Right atrium auricular region (tissue), 2 donors: ENCODE measurements around the gene KIRREL3. TPM values are rescaled to one million over a fixed set of nuclear protein-coding genes. Genes with fewer than 3 reads are reported as not detected.
A peak's percentile ranks its signal among the peaks of the same experiment; 100 is the strongest.

Source experiments
- DNase-seq: peaks from one replicate; pipeline ENCODE4 v3.0.0-alpha.2; 2019; ENCODE audit warnings: low spot score
- H3K27ac ChIP-seq, 2 donors: fragments of 200-600 bp; sonication (generic); 1 replicate in 1 of 2; 2 replicates in 1 of 2; pipeline ENCODE4 v1.5.1; 2016 to 2019
- H3K27me3 ChIP-seq, 2 donors: fragments of 200-600 bp; sonication (generic); one replicate each; pipeline versions ENCODE4 v1.5.1 to v1.6.0; 2017 to 2019
- H3K36me3 ChIP-seq: fragments of 200-600 bp; sonication (generic); one replicate; pipeline ENCODE4 v1.5.1; 2016
- H3K4me1 ChIP-seq, 2 donors: fragments of 200-600 bp; sonication (generic); one replicate each; pipeline versions ENCODE4 v1.5.1 to v1.6.0; 2017 to 2019
- H3K4me3 ChIP-seq, 2 donors: fragments of 200-600 bp; sonication (generic); 1 replicate in 1 of 2; 2 replicates in 1 of 2; pipeline ENCODE4 v1.5.1; 2017 to 2019; ENCODE audit warnings: mild to moderate bottlenecking in 1 of 2, moderate library complexity in 1 of 2
- H3K9me3 ChIP-seq, 2 donors: fragments of 200-600 bp; sonication (generic); one replicate each; pipeline ENCODE4 v1.5.1; 2019
- total RNA-seq, 2 donors: library from RNA; depleted of rRNA; stranded (reverse); fragments of >200 nt; gene quantifications; one replicate each; pipeline ENCODE4 v1.1.0, GENCODE V29; 2016
- TF ChIP-seq, protein P1 (sequence below), 2 donors: fragments of 200-600 bp; sonication (generic); IDR thresholded peaks; one replicate each; pipeline ENCODE4 v1.5.1; 2019; ENCODE audit warnings: antibody characterized with exemption in 2 of 2

Gene KIRREL3
- total RNA-seq, 2 donors from 2014 or later: 0.51 to 0.74 TPM

DNA sequence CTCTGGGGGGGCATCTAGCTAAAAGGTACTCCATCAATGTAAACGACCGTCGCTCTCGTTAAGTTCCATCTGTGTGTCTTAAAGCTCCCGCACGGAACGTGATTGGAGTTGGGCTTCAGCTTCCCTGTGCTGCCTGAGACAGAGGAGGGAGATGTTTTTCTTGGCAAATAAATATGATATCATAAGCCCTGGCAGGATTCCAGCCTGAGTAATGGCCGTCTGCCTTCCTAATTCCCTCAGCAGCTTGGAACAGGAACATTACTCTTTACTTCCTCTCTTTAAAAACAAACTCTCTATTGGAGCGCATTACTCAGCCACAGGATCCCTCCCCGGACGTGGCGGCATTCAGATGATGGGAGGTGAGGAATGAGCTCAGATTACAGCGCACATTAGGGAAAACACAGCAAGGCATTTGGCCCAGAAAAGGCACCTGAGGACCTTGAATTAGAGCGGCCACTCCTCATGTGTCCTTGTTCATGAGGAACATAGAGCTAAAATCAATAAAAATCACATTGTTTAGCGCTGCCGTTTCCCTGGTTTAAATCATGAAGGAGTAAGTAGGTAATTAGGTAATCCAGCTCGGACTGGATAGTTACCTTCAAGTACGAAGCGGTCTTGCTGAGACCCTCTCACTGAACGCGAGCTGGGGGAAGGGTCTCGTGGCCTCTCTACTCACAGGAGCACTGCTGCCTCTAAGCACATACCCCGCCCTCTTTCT lies 414.6 kb downstream of the KIRREL3 start:
- peak; percentile 86 for DNase-seq
- Histone ChIP-seq H3K27ac (peak overlapping the region; percentile 38 to 55), H3K4me3 (peak overlapping the region in 1 of 2 donors; percentile 13), H3K4me1 (peaks cover 0 to 11% of the 10 kb centered on the region in 2 donors), H3K9me3 (no peaks in the 10 kb centered on the region), H3K27me3 (no peaks in the 10 kb centered on the region), H3K36me3 (no peaks in the 10 kb centered on the region)
- TF ChIP-seq, protein P1, sequence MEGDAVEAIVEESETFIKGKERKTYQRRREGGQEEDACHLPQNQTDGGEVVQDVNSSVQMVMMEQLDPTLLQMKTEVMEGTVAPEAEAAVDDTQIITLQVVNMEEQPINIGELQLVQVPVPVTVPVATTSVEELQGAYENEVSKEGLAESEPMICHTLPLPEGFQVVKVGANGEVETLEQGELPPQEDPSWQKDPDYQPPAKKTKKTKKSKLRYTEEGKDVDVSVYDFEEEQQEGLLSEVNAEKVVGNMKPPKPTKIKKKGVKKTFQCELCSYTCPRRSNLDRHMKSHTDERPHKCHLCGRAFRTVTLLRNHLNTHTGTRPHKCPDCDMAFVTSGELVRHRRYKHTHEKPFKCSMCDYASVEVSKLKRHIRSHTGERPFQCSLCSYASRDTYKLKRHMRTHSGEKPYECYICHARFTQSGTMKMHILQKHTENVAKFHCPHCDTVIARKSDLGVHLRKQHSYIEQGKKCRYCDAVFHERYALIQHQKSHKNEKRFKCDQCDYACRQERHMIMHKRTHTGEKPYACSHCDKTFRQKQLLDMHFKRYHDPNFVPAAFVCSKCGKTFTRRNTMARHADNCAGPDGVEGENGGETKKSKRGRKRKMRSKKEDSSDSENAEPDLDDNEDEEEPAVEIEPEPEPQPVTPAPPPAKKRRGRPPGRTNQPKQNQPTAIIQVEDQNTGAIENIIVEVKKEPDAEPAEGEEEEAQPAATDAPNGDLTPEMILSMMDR (IDR thresholded peaks at IDR 0.05): no peak

- H3K9me3 ChIP-seq: no peaks in the 10 kb centered on the region
- H3K27ac ChIP-seq: peak overlapping the region in 1 of 2 donors; percentile 55
- H3K36me3 ChIP-seq: no peaks in the 10 kb centered on the region
- H3K27me3 ChIP-seq: no peaks in the 10 kb centered on the region
- H3K4me3 ChIP-seq: peak overlapping the region in 1 of 2 donors; percentile 13
- DNase-seq: no peak
- peaks cover 0 to 11% of the 10 kb centered on the region in 2 donors for H3K4me1 ChIP-seq
- TF ChIP-seq, protein P1 (IDR thresholded peaks at IDR 0.05): no peak
Observed at GRCh38 chr11:126585388-126585773, 415.2 kb downstream of the KIRREL3 start.

GRCh38 chr11:126583594-126584427 lies 416.8 kb downstream of the KIRREL3 start:
- no peaks in the 10 kb centered on the region for H3K27me3 ChIP-seq

GRCh38 chr11:126583101-126583500 lies 417.5 kb downstream of the KIRREL3 start:
- DNase-seq: no peak
- Histone ChIP-seq H3K4me3 (no peak overlapping the region), H3K27ac (no peak overlapping the region), H3K27me3 (no peaks in the 10 kb centered on the region), H3K9me3 (no peaks in the 10 kb centered on the region), H3K36me3 (no peaks in the 10 kb centered on the region), H3K4me1 (peaks cover 0 to 11% of the 10 kb centered on the region in 2 donors)
- TF ChIP-seq, protein P1 (IDR thresholded peaks at IDR 0.05): no peak

More at GRCh38 chr11:126583594-126584427, 416.8 kb downstream of the KIRREL3 start:
- Histone ChIP-seq H3K4me3 (no peak overlapping the region), H3K36me3 (no peaks in the 10 kb centered on the region), H3K4me1 (peaks cover 0 to 11% of the 10 kb centered on the region in 2 donors), H3K9me3 (no peaks in the 10 kb centered on the region), H3K27ac (no peak overlapping the region)
- TF ChIP-seq, protein P1 (IDR thresholded peaks at IDR 0.05): no peak
- DNase-seq: no peak

DNA sequence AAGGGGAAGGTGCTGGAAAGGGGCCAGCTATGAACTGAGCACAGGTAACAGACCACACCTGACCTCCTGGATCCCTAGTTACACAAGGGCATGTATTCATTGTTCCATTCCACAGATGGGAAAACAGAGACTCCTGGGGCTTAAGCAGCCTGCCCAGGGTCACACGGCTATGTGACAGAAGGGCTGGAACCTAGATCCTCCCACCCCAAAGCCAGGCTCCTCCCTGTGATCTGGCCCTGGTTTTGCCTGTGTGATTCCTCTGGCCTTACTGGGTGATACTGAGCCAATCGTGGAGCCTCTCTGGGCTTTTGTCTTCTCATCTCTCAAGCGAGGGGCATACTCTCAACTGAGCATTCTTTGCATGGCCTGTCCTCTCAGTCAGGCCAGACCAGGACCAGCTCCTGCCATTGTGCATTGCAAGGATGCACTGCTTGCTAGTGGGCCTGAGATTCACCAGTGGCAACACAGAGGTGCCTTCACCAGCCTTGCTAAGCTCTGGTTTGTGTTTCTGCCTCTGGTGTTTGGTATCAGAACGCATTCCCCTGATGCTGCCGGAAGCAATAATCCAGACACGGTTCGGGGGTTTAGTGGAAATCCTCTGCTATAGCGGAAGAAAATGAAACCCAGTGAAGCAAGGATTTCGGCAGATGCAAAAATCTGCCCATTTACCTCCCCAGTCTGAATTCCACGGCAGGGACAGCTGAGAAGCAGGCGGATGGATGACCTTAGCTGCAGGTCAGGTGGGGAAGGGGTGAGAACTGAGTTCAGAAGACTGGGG lies 418.5 kb downstream of the KIRREL3 start:
- Histone ChIP-seq H3K27me3 (no peaks in the 10 kb centered on the region), H3K9me3 (no peaks in the 10 kb centered on the region), H3K4me1 (peaks cover 0 to 11% of the 10 kb centered on the region in 2 donors), H3K27ac (no peak overlapping the region), H3K4me3 (no peak overlapping the region), H3K36me3 (no peaks in the 10 kb centered on the region)
- TF ChIP-seq, protein P1 (IDR thresholded peaks at IDR 0.05): no peak
- DNase-seq: no peak
